HG03045 (cell line): Measurements from ENCODE around the gene GTF3C4.
A peak's percentile ranks its signal among the peaks of the same experiment; 100 is the strongest.

Experiments used
- ATAC-seq: cut with Tn5 transposase; IDR thresholded peaks from one replicate; pipeline ENCODE4 v1.9.1; 2021; ENCODE audit warnings: mild to moderate bottlenecking, moderate library complexity; ENCODE audit not compliant: unreplicated experiment

The GTF3C4 gene

DNA sequence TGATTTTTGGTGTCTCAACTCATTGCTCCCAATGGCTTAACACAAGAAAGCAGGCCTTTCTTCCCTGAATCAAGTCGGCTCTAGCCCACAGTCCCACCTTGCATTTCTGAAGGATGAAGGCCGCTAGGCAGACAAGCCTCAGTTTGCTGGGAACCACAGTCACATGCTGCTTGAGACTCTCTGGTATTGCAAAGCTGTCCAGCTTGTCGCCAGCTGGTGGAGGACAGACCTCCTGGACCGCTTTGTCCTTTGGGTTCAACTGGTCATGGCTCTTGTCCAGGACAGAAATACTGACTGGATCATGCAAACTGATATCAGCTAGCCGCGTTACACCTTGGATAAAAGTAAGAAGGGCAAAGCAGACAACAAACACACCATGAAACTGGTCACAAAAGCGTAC, 23.5 kb upstream of the GTF3C4 start:
- no peak for ATAC-seq

DNA sequence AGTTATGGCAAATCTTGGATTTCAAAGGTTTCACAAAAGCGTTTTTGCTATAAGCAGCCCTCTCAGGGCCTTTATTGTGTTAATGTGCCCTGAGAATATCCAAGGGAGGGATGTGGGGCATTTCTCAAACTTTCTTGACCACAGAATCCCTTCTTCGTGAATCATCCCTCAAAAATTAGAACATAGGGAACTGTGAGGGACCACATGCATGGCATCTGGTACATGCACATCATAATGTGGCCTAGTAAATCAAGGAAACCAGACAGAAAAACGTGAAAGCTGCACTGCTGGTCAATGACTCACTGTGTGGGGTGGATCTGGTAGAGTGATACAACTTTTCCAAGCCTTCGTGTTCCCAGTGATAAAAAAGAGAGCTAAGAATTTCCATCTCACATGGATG, 22.9 kb upstream of the GTF3C4 start:
- ATAC-seq = no peak

DNA sequence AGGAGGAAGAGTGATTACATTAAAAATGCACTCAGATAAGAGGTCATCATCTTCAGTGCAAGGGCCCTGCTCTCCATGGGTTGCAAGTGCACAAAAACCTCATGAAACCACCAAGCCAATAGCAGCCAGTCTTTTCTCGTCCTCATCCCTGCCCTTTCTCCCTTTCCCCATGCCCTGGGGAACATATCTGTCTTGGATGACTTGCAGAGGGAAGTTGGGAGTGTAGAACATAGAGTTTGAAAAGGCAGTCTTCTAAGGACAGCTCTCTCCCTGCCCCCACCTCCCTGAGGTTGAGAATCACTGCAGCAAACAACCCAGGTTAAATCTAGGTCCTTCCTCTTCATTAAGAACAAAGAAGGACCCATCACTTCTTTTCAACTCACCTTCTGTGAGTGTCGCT, 22.5 kb upstream of the GTF3C4 start:
- no peak for ATAC-seq

DNA sequence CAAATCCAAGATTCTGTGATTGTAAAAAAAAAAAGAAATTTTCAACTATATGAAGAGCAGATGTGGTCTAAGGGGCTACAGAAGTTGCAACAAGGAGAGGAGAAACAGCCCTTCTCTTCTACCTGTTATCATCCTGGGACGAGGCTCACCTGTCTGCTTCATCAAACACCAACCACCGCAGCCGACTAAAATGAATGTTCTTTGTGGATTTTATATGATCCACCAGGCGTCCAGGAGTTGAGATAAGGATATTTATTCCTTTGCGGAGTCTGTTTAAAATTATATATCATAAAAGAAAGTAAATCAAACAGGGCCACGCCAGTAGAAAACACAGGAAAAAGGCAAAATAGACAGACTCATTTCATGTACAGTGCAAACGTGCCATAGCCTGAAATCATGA, 22.0 kb upstream of the GTF3C4 start:
- no peak for ATAC-seq

DNA sequence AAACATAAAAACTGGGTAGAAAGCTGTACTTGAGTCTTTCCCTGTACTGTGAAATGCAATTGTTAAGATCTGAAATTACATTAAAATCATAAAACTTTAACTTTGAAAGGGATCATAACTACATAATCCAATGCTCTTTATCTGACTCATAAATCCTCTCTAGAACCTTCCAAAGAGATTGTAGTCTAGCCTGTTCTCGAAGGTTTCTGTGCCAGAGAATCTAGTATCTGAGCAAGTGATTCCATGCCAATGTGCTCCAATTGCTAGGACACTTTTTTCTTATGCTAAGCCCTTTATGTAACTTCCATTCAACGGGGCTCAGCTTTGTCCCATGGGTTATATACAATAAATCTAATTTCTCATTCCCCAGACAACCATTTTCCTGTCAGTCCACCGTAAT, 21.6 kb upstream of the GTF3C4 start:
- ATAC-seq = no peak

DNA sequence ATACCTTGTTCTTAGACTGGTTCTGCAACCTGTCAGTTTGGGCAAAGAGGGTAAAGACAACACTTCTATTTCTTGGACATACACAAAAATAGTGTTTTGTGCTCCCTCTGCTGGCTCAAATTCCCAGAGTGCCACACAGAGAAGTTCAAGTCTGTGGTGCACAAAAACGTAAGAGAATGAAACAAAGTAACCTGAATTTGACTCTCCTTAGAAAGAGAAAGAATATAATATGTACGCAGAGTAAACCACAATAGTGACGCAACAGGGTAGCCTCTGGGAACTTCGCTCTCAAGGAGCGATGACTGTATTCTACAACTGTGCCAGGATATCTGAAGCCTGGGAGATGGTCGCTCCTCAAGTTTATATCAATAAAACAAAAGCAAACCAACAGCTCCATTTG, 19.0 kb upstream of the GTF3C4 start:
- no peak for ATAC-seq

DNA sequence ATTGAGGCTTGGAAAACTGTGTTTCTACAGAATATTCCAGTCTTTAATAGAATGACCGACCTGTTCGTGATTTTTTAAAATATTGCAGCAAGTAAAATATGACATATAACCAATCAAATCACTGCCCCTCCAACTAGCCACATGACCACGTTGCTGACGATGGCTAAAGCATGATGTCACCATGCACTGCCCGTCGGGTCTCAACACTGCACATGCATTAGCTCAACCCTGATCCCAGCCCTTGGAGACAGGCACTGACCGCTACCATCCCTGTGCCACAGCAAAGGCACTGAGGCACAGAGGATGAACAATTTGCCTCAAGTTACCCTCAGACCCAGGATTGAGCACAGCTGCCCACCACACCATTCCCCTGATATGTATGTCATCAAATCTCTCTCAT, 14.0 kb upstream of the GTF3C4 start:
- ATAC-seq = no peak

DNA sequence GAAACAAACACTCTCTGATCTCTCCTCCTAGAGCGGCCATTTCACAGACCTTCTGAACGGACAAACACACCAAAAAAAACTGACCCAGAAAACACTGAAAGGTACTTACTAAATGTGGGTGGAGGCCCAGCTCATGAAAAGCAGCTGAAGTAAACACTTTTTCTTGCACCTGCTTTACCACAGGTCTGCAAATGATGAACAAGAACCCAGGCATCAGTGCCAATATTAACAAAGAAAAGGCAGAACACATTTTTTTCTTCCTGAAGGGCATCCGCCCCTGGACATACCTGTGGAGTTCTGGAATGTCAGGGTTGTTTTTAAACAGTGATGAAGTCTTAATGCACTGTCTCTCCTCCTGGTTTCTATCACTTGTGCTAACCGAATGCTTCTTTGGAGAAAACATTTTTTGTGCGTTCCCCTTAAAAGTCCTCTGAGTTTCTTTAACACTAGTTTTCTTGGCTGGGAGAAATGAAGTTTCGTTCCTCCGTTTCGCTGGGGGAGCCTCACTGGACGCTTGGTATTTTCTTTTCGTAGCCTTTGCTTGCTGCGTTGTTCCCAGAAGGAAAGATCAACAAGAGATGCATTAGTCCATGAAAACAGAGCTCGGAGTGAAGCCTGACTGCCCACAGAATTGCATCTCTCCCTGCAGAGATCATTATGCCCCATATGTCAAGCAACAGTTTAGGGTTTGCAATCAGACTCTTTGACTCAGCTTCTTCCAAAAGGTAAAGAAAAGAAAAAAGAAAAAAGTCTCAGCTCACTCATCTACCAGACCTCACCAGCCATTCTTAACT, 7.9 kb upstream of the GTF3C4 start:
- no peak for ATAC-seq

DNA sequence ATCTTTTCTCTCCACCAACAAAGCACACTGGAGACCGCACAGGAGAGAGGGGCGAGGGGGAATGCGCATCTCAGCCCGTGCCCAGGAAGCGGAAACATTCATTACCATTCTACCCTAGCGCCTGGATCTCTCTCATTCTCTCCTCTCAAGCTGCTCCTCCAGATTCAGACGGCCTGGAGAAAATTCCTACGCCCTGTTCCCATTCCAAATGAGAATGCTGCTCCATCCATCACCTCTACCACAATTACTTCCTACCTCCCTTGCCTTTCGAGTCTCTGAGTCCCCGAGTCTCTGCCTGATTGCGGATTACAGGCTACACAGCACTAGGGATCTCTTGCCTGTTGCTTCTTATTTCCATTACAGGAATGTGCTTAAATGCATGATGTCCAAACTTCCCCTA, 7.1 kb upstream of the GTF3C4 start:
- ATAC-seq = no peak

DNA sequence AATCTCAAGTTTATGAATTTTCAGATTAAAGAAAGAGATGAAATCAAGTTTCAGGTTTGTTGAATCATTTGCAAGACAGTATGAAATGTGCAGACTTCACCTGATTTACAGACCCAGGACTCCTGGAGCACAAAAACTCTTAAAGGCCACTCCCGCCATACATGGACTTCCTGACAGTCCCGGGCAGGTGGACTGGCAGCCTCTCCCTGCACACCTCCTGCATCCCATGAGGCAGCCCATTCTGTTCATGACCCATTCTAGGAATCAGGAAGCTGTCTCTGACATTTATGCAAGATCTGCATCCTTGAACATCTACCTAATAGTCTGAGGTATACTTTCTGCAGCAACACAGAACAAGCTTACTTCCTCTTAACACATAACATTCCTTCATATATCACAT, 6.4 kb upstream of the GTF3C4 start:
- no peak for ATAC-seq

DNA sequence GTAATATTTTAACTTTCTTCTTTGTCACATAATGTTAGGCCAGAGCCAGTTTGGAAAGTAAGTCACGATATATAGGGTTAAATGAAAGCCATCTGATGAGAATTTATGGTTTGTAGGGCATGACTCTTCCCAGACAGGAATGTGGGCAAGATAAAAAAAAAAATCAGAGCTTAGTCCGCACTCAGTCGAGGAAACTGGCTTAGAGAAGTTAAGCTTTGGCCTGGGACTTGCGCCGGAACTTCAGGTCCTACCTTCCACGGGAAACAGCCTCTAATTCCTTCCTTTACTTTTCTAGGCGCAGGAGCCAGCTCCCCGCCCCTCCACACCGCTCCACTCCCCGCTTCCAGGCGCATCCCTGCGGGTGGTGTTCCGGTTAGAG, 956 bp upstream of the GTF3C4 start:
- no peak for ATAC-seq

DNA sequence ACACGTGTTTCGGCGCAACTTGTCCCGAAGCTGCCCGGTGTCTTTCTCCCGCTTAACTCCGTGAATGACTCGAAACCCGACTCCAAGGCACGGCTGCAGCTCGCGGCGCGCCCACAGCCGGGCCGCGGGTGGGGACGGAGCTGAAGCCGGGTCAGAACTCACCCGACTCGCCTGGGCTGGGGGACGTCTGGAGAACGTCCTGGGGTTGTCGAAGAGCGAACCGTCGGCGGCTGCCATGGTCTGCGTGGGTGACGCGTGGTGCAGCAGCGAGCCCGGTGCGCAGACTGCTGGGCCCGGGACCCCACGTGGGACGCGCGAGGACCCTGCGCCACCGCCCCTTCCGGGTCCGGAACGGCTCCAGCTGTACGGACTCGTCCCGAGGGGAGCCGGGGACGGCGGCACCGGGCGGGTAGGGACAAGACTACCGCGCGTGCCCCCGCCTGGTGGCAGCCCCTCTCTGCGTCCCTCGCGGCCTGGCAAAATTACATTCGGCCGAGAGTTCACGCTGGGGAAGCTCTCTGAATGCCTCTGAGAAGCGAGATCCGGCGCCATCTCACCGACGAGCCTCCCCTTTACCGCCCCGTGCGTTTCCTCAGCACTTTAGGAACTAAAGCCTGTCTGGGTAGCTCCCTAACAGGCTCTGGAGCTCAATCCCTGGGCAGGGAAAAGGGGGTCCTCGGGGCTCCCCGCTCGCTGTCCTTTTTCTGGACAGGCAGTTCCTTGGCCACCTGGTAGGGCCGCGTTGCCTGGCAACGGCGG, 387 bp upstream of the GTF3C4 start, which contains the start of gene DDX31:
DDX31 (minus strand) TSS at position 286 of the 759 bp plus-strand sequence; CDS start at position 237, 49 bp downstream.
- ATAC-seq = peak; percentile 70

DNA sequence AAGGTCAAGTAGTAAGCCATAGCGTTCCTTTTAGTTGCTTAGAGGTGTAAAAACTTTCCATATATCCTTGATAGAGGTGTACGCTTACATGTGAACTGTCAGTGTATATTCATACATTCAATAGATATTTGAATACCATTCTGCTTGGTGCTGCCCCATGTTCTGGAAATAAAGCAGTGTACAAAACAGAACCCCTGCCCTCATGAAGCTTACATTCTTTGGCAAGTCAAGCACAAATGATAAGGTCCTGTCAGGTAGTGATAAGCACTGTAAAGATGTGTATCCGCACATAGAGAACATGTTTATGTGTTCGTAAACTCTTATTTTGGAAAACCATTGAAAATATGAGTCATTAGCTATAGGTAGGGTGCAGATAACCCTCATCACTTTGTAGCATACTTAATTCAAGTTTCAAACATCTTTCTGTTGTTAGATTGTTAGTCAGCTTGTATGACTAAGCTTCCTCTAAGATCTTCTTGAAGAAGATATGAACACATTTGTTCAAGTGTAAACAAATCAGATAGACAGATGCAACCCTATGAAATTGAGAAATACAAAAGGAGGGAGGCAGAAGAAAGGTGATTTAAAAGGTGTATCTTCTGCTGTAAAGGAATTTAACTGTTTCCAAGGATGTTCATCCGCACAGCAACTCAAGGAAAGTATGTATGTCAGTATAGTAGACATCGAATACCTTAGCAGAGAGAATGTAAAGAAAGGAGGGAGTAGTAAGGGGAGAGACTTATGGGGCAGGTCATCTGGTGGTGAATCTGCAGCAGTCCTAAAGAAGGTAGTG, 1.6 kb downstream of the GTF3C4 start:
- no peak for ATAC-seq

DNA sequence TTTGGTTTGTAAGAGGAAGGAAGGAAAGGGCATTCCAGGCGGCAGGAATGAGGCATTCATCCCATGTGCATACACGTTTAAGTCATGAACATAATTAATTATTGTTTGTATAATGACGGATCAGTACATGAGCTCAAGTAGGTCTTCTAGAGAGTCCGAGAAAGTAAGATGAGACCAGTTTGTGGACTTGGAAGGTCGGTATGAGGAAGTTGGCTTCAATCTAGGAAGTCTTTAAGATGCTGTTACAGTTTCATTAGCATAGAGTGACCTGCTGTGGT, 2.1 kb downstream of the GTF3C4 start:
- no peak for ATAC-seq

DNA sequence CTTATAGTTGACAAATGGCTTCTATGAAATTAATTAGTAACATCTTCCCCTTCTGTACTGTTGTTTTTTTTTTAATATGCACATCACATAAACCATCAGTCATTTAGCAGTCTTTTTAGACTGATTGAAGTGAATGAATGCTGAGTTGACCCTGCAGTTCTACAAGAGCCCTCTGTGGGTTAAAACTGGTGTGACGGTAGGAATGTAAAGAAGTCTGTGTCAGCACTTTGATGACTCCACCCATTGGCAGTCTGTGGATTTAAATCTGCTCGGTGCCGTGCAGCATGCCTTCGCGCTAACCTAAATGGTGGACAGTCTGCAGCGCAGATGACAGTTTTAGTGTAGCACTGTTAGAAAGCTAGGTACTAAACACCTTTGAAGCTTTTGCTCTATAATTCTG, 3.1 kb downstream of the GTF3C4 start:
- no peak for ATAC-seq

DNA sequence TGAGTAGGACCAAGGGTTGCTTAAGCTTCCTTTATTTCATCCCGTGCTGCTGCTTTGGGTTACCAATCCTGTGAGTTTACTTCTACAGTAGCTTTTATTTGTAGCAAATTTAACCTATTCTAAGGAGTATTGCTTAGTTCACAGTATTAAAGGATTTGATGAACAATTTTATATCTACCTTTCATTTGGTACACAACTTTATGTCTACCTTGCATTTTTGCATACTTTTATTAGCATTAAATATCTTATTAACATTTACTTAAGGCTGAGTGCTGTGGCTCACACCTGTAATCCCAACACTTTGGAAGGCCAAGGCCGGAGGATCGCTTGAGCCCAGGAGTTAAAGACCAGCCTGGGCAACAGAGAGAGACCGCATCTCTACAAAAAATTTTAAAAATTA, 4.2 kb downstream of the GTF3C4 start:
- ATAC-seq = no peak

DNA sequence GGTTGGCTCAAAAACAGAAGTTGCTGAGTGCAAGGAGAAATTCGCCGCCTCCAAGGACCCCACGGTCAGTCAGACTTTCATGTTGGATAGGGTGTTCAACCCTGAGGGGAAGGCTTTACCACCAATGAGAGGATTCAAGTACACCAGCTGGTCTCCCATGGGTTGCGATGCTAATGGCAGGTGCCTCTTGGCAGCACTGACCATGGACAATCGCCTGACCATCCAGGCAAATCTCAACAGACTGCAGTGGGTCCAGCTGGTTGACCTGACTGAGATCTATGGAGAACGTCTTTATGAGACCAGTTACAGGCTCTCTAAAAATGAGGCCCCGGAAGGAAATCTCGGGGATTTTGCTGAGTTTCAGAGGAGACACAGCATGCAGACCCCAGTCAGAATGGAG, 7.7 kb downstream of the GTF3C4 start:
- ATAC-seq = no peak

DNA sequence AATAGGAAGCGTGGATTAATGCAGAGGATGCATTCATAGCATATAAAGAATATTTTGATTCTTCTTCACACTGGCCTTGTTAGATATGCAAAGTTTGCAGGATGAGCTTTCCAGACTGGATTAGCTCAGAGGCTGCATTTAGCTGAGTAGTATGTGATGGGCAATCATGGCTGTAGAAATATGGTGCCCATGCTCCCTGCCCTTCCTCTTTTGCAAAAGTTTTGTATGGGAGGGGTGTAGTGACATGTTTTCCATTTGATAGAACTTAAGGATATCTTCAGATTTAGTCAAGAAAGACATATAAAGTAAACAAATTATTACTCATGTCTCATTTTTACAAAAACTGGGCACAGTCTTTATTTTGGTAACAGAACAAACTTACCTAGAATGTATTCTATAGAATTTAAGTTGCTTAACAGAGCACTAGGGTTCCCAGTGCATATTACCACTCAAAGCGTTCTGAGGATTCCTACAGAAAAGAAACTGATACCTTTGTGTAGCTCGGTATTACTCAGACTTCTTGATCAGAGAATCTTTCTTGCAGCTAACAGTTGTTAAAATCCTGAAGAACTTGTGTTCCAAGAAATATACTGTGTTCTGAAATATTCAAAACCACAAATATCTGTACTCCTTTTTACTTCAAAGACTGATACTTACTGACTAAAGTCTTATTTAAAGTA, 9.8 kb downstream of the GTF3C4 start:
- ATAC-seq = no peak

DNA sequence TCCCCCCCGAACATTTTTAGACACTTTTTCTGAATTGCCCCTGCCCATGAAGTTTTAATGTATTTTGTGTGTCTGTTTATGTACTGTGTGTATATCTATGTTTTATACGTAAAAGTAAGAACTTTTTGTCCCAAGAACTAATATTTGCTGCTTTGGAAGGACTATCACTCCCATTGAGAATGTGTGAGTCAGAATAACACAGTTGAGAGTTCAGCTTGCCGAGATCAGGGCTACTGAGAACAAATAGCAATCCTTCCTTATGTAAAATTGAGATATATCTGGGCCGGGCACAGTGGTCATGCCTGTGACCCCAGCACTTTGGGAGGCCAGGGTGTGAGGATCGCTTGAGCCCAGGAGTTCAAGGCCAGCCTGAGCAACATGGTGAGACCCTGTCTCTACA, 11.3 kb downstream of the GTF3C4 start:
- no peak for ATAC-seq

DNA sequence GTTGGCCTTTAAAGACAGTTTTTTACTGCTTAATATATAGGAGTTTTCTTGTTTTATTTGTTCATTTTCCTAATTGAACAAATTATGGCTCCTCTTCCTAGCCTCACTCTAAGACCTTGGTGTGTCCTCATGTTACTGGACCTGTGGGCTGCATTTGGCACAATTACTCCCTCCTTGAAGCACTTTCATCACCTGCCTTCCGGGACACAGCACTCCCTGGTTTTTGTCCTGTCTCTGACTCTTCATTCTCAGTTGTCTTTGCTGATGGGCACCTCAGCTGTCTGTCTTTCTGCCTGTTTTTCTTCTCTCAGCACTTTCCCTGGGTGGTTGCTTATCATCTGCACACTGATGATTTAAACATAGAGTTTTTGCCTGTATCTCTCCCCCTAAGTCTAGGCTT, 13.6 kb downstream of the GTF3C4 start:
- ATAC-seq = no peak

DNA sequence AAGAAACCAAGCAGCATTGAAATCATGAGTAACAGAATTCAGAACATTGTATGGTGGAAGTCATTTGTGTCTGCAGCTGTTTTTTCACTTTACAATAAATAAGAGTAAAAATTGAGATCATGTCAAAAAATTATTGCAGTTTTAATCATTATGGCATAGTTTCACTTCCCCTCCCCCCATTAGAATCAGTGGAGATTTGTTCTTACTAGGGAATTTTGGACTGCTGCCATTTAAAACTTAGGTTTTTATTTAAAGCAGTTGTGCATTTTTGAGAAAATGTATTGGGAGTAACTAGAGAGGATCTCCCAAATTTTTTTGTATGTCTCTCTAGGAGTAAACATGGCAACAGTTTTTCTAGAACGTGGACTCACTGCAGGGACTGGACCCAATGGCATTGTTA, 20.4 kb downstream of the GTF3C4 start:
- ATAC-seq = no peak
